Activated CD8-positive, alpha-beta memory T cell treated with anti-CD3 and anti-CD28 coated beads, Interleukin-2, amount 50 U/mL, for 4 hours (primary cell): ENCODE measurements around the gene NUCB1.

Source experiments
- DNase-seq: peaks from one replicate; pipeline ENCODE4 v3.0.0-alpha.2; 2020

NUCB1 gene

GRCh38 chr19:48964205-48965039 lies 64.3 kb downstream of the NUCB1 start:
- no peak for DNase-seq

GRCh38 chr19:48965040-48965805 lies 65.1 kb downstream of the NUCB1 start, which contains the start of gene FTL:
FTL (plus strand) TSS chr19:48965309; CDS start chr19:48965508, 199 bp downstream.
- DNase-seq, result peak; percentile 83

GRCh38 chr19:48965806-48966540 lies 65.9 kb downstream of the NUCB1 start:
- DNase-seq, result peak; percentile 90

GRCh38 chr19:48966541-48967345 lies 66.6 kb downstream of the NUCB1 start:
- DNase-seq, result no peak

- DNase-seq, result no peak
These were observed 67.5 kb downstream of the NUCB1 start for GRCh38 chr19:48967346-48968178.

GRCh38 chr19:48968179-48968661 lies 68.1 kb downstream of the NUCB1 start:
- no peak for DNase-seq

- DNase-seq, result no peak
These were observed 68.7 kb downstream of the NUCB1 start for GRCh38 chr19:48968813-48969218.

GRCh38 chr19:48969276-48970138 lies 69.4 kb downstream of the NUCB1 start:
- DNase-seq, result no peak

GRCh38 chr19:48970139-48970766 lies 70.1 kb downstream of the NUCB1 start:
- DNase-seq, result no peak

- peak; percentile 88 for DNase-seq
These were observed 70.8 kb downstream of the NUCB1 start for GRCh38 chr19:48970923-48971395.
